NCI-H748 (cell line): ENCODE measurements around the gene FGF2.
"Not testable (repeated sequence)": the region's sequence is repeated elsewhere in the genome, so short reads cannot be mapped to it uniquely, and the experiment has no call there.

Experiments used
- DNase-seq: peaks from one replicate; lab custom pipeline; 2025; ENCODE audit not compliant: unreplicated experiment; lab: John Stamatoyannopoulos, UW

Gene FGF2

GRCh38 chr4:122845066-122845465 lies 18.4 kb downstream of the FGF2 start:
- DNase-seq: no peak

GRCh38 chr4:122845760-122846159 lies 19.1 kb downstream of the FGF2 start:
- DNase-seq: no peak

GRCh38 chr4:122847931-122848330 lies 21.3 kb downstream of the FGF2 start:
- DNase-seq: no peak

GRCh38 chr4:122849789-122850188 lies 23.2 kb downstream of the FGF2 start:
- DNase-seq: not testable (repeated sequence)

GRCh38 chr4:122851568-122851967 lies 24.9 kb downstream of the FGF2 start:
- no peak for DNase-seq

- no peak for DNase-seq
These were observed 28.1 kb downstream of the FGF2 start for GRCh38 chr4:122854447-122855352.

- DNase-seq: no peak
These were observed 28.8 kb downstream of the FGF2 start for GRCh38 chr4:122855353-122855890.

- DNase-seq: no peak
These were observed 30.5 kb downstream of the FGF2 start for GRCh38 chr4:122857160-122857559.

GRCh38 chr4:122858705-122859104 lies 32.1 kb downstream of the FGF2 start:
- DNase-seq: no peak

GRCh38 chr4:122861172-122861943 lies 34.7 kb downstream of the FGF2 start:
- DNase-seq: no peak

- no peak for DNase-seq
These were observed 37.0 kb downstream of the FGF2 start for GRCh38 chr4:122863639-122864038.

GRCh38 chr4:122865425-122865824 lies 38.8 kb downstream of the FGF2 start:
- no peak for DNase-seq

- not testable (repeated sequence) for DNase-seq
These were observed 41.6 kb downstream of the FGF2 start for GRCh38 chr4:122868235-122868634.

- no peak for DNase-seq
These were observed 46.5 kb downstream of the FGF2 start for GRCh38 chr4:122873146-122873545.

GRCh38 chr4:122873821-122874593 lies 47.4 kb downstream of the FGF2 start:
- DNase-seq: no peak

- DNase-seq: no peak
These were observed 49.3 kb downstream of the FGF2 start for GRCh38 chr4:122875949-122876348.

- no peak for DNase-seq
These were observed 49.8 kb downstream of the FGF2 start for GRCh38 chr4:122876456-122876855.

GRCh38 chr4:122879001-122879400 lies 52.4 kb downstream of the FGF2 start:
- no peak for DNase-seq

- no peak for DNase-seq
These were observed 56.5 kb downstream of the FGF2 start for GRCh38 chr4:122882857-122883735.

- DNase-seq: no peak
These were observed 57.9 kb downstream of the FGF2 start for GRCh38 chr4:122884499-122884898.
